ENCODE measurements around the gene CACNB1. TPM values are rescaled to one million over a fixed set of nuclear protein-coding genes. Genes with fewer than 3 reads are reported as not detected.

CACNB1 gene
- total RNA-seq, 4 donors from 2014 or later, result 7.9 to 32.9 (median 17.1) TPM

DNA sequence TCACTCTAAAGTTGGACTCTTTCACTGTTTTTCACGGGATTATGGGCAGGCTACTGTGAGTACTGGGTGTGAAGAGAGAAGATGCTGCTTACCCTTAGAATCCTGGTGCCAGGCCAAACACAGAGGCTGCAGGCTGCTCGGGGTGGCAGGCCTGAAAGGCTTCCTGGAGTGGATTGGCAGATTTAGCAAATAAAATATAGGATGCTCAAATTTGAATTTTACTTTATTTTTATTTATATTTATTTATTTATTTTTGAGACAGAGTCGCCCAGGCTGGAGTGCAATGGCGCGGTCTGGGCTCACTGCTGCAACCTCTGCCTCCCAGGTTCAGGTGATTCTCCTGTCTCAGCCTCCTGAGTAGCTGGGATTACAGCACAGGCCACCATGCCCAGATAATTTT, 43.2 kb upstream of the CACNB1 start:
- H3K27me3 ChIP-seq, result peaks cover 11% of the 10 kb centered on the region
- H3K27ac ChIP-seq, result no peak overlapping the region
- no peaks in the 10 kb centered on the region for H3K9me3 ChIP-seq
- H3K36me3 ChIP-seq, result no peaks in the 10 kb centered on the region
- no peak overlapping the region for H3K4me3 ChIP-seq
- WGBS, result 79% methylated on average over 5 of the region's 5 CpGs
- TF ChIP-seq, protein P1, sequence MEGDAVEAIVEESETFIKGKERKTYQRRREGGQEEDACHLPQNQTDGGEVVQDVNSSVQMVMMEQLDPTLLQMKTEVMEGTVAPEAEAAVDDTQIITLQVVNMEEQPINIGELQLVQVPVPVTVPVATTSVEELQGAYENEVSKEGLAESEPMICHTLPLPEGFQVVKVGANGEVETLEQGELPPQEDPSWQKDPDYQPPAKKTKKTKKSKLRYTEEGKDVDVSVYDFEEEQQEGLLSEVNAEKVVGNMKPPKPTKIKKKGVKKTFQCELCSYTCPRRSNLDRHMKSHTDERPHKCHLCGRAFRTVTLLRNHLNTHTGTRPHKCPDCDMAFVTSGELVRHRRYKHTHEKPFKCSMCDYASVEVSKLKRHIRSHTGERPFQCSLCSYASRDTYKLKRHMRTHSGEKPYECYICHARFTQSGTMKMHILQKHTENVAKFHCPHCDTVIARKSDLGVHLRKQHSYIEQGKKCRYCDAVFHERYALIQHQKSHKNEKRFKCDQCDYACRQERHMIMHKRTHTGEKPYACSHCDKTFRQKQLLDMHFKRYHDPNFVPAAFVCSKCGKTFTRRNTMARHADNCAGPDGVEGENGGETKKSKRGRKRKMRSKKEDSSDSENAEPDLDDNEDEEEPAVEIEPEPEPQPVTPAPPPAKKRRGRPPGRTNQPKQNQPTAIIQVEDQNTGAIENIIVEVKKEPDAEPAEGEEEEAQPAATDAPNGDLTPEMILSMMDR (IDR thresholded peaks at IDR 0.05), result no peak
- TF ChIP-seq EP300 (IDR thresholded peaks at IDR 0.05), result no peak
- no peak for TF ChIP-seq POLR2A (IDR thresholded peaks at IDR 0.05)
- TF ChIP-seq POLR2AphosphoS5 (IDR thresholded peaks at IDR 0.05), result no peak
- no peak for DNase-seq (ENCODE audit: low spot score in 2 of 2)
- H3K4me1 ChIP-seq, result peaks cover 17% of the 10 kb centered on the region

DNA sequence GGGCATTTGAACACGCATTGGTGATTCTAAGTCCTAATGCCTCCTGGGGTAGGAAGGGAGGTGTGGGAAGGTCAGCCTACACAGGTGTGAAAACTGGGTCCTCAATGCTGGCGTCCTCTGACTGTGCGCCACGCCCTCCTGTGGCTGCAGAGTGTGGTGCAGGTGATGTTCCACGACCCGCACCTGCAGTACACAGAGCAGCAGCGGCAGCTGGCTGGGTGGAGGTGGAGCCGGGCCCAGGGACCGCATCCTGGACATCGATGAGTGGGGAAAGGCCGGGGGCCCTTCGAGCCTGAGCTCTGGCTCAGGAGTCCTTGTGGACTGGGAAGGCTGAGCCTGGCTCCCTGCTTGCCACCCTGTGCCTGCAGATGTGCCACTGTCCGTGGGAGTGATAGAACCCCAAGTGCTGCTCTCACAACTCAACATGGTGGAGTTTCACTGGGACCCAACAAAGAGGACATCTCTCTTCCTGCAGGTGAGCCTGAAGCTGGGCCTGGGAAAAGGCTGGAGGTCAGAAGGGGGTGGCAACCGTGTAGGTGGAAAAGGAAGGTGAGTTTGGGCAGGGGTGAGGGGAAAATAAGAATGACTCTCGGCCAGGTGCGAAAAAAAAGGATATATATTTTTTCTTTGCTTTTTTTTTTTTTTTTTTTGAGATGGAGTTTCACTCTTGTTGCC, 42.3 kb upstream of the CACNB1 start:
- H3K4me1 ChIP-seq, result peaks cover 9% of the 10 kb centered on the region
- H3K27me3 ChIP-seq, result peaks cover 14% of the 10 kb centered on the region
- DNase-seq (ENCODE audit: low spot score in 2 of 2), result no peak
- 39% methylated on average over 9 of the region's 16 CpGs for WGBS
- TF ChIP-seq, protein P1 (IDR thresholded peaks at IDR 0.05), result peak; percentile 23 to 74
- TF ChIP-seq EP300 (IDR thresholded peaks at IDR 0.05), result no peak
- H3K27ac ChIP-seq, result no peak overlapping the region
- no peak overlapping the region for H3K4me3 ChIP-seq
- no peaks in the 10 kb centered on the region for H3K36me3 ChIP-seq
- H3K9me3 ChIP-seq, result no peaks in the 10 kb centered on the region

DNA sequence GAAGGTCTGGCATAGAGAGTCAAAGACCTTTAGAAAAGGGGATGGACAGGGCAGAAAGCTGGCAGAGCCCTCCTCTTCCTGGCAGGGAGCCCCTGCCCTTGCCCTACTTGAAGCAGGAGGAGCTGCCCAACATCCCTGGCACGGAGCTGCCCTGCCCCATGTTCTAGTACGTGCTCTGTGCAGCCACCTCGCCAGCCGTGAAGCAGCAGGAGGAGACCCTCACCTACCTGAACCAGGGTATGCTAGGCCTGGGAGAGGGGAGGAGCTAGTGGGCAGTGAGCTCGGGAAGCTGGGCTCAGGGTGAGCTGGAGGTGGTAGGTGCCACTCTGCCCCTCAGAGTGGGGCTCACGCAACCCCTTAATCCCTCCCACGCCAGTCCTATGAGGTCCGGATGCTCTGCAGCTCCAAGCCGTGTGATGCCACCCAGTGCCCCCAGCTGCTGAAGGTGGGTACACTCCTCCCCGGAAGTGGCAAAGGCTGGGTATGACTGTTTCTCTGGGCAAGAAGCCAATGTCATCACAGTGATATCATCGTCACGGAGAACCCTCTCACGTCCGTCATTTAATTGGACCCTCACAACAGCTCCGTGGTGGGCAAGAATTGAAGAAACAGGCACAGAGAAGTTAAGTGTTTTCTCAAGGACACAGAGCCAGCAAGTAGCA, 41.0 kb upstream of the CACNB1 start:
- no peak for DNase-seq (ENCODE audit: low spot score in 2 of 2)
- H3K4me3 ChIP-seq, result no peak overlapping the region
- H3K27ac ChIP-seq, result peak overlapping the region; percentile 23
- no peaks in the 10 kb centered on the region for H3K9me3 ChIP-seq
- TF ChIP-seq POLR2AphosphoS5 (IDR thresholded peaks at IDR 0.05) (no peak), POLR2A (IDR thresholded peaks at IDR 0.05) (no peak), EP300 (IDR thresholded peaks at IDR 0.05) (no peak)
- TF ChIP-seq, protein P1 (IDR thresholded peaks at IDR 0.05), result no peak
- 40% methylated on average over 11 of the region's 15 CpGs for WGBS
- H3K36me3 ChIP-seq, result no peaks in the 10 kb centered on the region
- peaks cover 14% of the 10 kb centered on the region for H3K27me3 ChIP-seq
- peaks cover 6% of the 10 kb centered on the region for H3K4me1 ChIP-seq

DNA sequence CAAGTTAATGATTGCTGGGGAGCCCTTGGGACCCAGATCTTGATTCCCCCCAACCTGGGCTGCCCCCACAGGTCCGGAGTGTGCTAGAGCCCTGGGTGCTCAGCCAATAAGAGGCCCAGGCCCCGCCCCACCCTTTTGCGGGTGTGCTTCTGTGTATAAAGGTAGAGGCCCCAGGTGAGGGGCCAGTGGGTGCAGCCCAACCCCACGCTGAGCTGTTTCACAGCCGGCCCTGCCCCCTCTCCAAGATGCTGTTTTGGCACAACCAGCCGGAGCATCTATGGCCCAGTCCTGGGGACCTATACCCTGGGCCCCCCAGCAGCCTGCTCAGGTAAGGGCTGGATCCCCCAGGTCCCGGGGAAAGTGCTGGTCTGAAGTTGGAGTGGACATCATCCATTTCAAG, 40.1 kb upstream of the CACNB1 start:
- TF ChIP-seq POLR2AphosphoS5 (IDR thresholded peaks at IDR 0.05), result no peak
- no peak for TF ChIP-seq POLR2A (IDR thresholded peaks at IDR 0.05)
- H3K9me3 ChIP-seq, result no peaks in the 10 kb centered on the region
- H3K4me3 ChIP-seq, result no peak overlapping the region
- no peaks in the 10 kb centered on the region for H3K36me3 ChIP-seq
- 84% methylated on average over 3 of the region's 7 CpGs for WGBS
- no peak overlapping the region for H3K27ac ChIP-seq
- H3K4me1 ChIP-seq, result peaks cover 6% of the 10 kb centered on the region
- peaks cover 14% of the 10 kb centered on the region for H3K27me3 ChIP-seq
- DNase-seq (ENCODE audit: low spot score in 2 of 2), result no peak

DNA sequence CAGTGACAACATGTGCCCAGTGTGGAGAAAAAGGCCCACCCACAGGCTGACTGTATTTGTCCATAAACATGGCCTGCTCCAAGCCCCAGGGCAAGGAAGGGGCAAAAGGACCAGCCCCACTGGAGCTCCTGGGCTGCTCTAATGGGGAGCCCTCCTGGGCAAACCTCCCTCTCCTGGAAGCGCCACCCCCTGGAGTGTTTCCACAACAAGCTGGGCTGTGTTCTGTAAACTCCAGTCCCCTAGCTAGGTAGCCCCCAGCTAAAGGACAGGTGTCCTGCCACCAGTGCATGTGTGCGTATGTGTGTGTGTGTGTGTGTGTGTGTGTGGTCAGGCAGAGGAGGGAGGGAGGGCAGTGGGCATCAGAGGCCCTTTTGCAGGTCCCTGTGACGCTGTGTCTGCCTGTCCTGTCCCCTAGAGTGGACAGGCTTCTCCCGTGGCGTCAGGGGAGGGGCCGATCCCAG, 39.5 kb upstream of the CACNB1 start:
- H3K27ac ChIP-seq, result no peak overlapping the region
- H3K27me3 ChIP-seq, result peaks cover 14% of the 10 kb centered on the region
- WGBS, result 75% methylated on average over 2 of the region's 6 CpGs
- peaks cover 11% of the 10 kb centered on the region for H3K4me1 ChIP-seq
- no peaks in the 10 kb centered on the region for H3K9me3 ChIP-seq
- TF ChIP-seq POLR2A (IDR thresholded peaks at IDR 0.05) (no peak), POLR2AphosphoS5 (IDR thresholded peaks at IDR 0.05) (no peak), EP300 (IDR thresholded peaks at IDR 0.05) (no peak)
- TF ChIP-seq, protein P1 (IDR thresholded peaks at IDR 0.05), result no peak
- H3K4me3 ChIP-seq, result no peak overlapping the region
- DNase-seq (ENCODE audit: low spot score in 2 of 2), result no peak
- no peaks in the 10 kb centered on the region for H3K36me3 ChIP-seq
